Thyroid gland (tissue), 4 donors: ENCODE data around the gene NT5C1A. TPM values are rescaled to one million over a fixed set of nuclear protein-coding genes. Genes with fewer than 3 reads are reported as not detected.

Source experiments
- DNase-seq, 2 donors: peaks; one replicate each; pipeline ENCODE4 v3.0.0-alpha.2; 2019
- H3K27ac ChIP-seq, 3 donors: fragments of 200-600 bp; sonication (generic); 1 replicate in 2 of 3; 2 replicates in 1 of 3; pipeline ENCODE4 v1.5.1; 2016 to 2019; ENCODE audit warnings: mild to moderate bottlenecking in 1 of 3, moderate library complexity in 1 of 3
- H3K27me3 ChIP-seq: fragments of 200-600 bp; sonication (generic); one replicate; pipeline ENCODE4 v1.5.1; 2019
- H3K36me3 ChIP-seq, 2 donors: fragments of 200-600 bp; sonication (generic); one replicate each; pipeline ENCODE4 v1.5.1; 2016 to 2019
- H3K4me1 ChIP-seq, 2 donors: fragments of 200-600 bp; sonication (generic); one replicate each; pipeline ENCODE4 v1.5.1; 2017 to 2019
- H3K4me3 ChIP-seq, 3 donors: fragments of 200-600 bp; sonication (generic); replicated peaks in 1 of 3; 1 replicate in 2 of 3; 2 replicates in 1 of 3; pipeline ENCODE4 v1.5.1; 2016; ENCODE audit warnings: mild to moderate bottlenecking in 1 of 3
- H3K9me3 ChIP-seq: fragments of 200-600 bp; sonication (generic); one replicate; pipeline ENCODE4 v1.5.1; 2017
- CTCF ChIP-seq, 6 experiments: fragments of 200-600 bp in 3 of 6; fragments of 450-650 bp in 3 of 6; sonication (generic) in 3 of 6; IDR thresholded peaks; one replicate each; pipeline ENCODE4 v1.5.1; 2016 to 2019; ENCODE audit warnings: antibody characterized with exemption in 6 of 6, mild to moderate bottlenecking in 2 of 6, inconsistent platforms in 1 of 6, moderate library complexity in 1 of 6
- POLR2A ChIP-seq, 2 donors: fragments of 450-650 bp; IDR thresholded peaks; one replicate each; pipeline ENCODE4 v1.6.1; 2017; ENCODE audit warnings: antibody characterized with exemption in 2 of 2, mild to moderate bottlenecking in 2 of 2, moderate library complexity in 1 of 2
- WGBS, 2 donors: methylation state at CpG; one replicate each; pipeline ENCODE4 v1.1.5; 2017; 5-methylcytosine and 5-hydroxymethylcytosine counted together
- intact Hi-C: fragments of 100-400 bp; cut with DNase I; formaldehyde crosslinking; loops from one replicate; pipeline ENCODE4 v1.15.1; 2023
- total RNA-seq, 4 donors: library from RNA; depleted of rRNA; stranded (reverse); fragments of >200 nt; gene quantifications; one replicate each; pipeline ENCODE4 v1.2.3, GENCODE V29; 2016

The NT5C1A gene
- under 1 TPM in 2 of 4 donors, not detected in 2; 0.33 to 0.73 TPM for total RNA-seq

- intact Hi-C loops, result no loop called here
- WGBS, 2 donors, result 1 to 10% methylated on average over 12 to 43 of the region's 55 CpGs
- Histone ChIP-seq H3K27ac (no peak within 1 kb of the TSS), H3K36me3 (no peaks in the 10 kb centered on the region), H3K4me1 (peaks cover 20 to 22% of the 10 kb centered on the region in 2 donors), H3K4me3 (peak within 1 kb of the TSS; percentile 9 to 23 (median 16)), H3K27me3 (no peaks in the 10 kb centered on the region), H3K9me3 (no peaks in the 10 kb centered on the region)
- peak; percentile 22 to 31 for DNase-seq
- TF ChIP-seq POLR2A (IDR thresholded peaks at IDR 0.05) (no peak), CTCF (IDR thresholded peaks at IDR 0.05) (no peak)
These were observed at the start of gene NT5C1A for GRCh38 chr1:39671793-39672550. NT5C1A (minus strand) TSS chr1:39672107; CDS start chr1:39672038, 69 bp downstream.

GRCh38 chr1:39721664-39722063 is 49.8 kb upstream of the NT5C1A start:
- Histone ChIP-seq H3K27ac (no peak overlapping the region), H3K4me3 (no peak overlapping the region), H3K36me3 (no peaks in the 10 kb centered on the region), H3K27me3 (no peaks in the 10 kb centered on the region), H3K4me1 (no peaks in the 10 kb centered on the region), H3K9me3 (no peaks in the 10 kb centered on the region)
- TF ChIP-seq CTCF (IDR thresholded peaks at IDR 0.05), result no peak
- intact Hi-C loops, result no loop called here
- DNase-seq, result no peak

GRCh38 chr1:39720094-39720999 is 48.4 kb upstream of the NT5C1A start:
- intact Hi-C loops, result no loop called here
- 41 to 45% methylated on average over 7 of the region's 7 CpGs for WGBS, 2 donors
- no peak overlapping the region for H3K27ac ChIP-seq
- no peak for DNase-seq
- H3K4me1 ChIP-seq, result no peaks in the 10 kb centered on the region
- H3K9me3 ChIP-seq, result no peaks in the 10 kb centered on the region
- TF ChIP-seq CTCF (IDR thresholded peaks at IDR 0.05) (peak; percentile 51 to 90 (median 68)), POLR2A (IDR thresholded peaks at IDR 0.05) (no peak)
- H3K36me3 ChIP-seq, result no peaks in the 10 kb centered on the region
- no peak overlapping the region for H3K4me3 ChIP-seq
- no peaks in the 10 kb centered on the region for H3K27me3 ChIP-seq

GRCh38 chr1:39717809-39718208 is 45.9 kb upstream of the NT5C1A start:
- no peak overlapping the region for H3K4me3 ChIP-seq
- no peak for TF ChIP-seq CTCF (IDR thresholded peaks at IDR 0.05)
- TF ChIP-seq POLR2A (IDR thresholded peaks at IDR 0.05), result no peak
- 43 to 48% methylated on average over 6 of the region's 6 CpGs for WGBS, 2 donors
- no peaks in the 10 kb centered on the region for H3K4me1 ChIP-seq
- H3K36me3 ChIP-seq, result no peaks in the 10 kb centered on the region
- H3K9me3 ChIP-seq, result no peaks in the 10 kb centered on the region
- H3K27me3 ChIP-seq, result no peaks in the 10 kb centered on the region
- H3K27ac ChIP-seq, result no peak overlapping the region
- DNase-seq, result no peak
- intact Hi-C loops, result loop anchor here (5.0 kb wide), 1 partner anchor 111 kb away; no protein-coding TSS in a partner anchor

GRCh38 chr1:39713557-39713956 is 41.6 kb upstream of the NT5C1A start:
- intact Hi-C loops, result no loop called here
- Histone ChIP-seq H3K4me1 (no peaks in the 10 kb centered on the region), H3K4me3 (no peak overlapping the region), H3K27me3 (no peaks in the 10 kb centered on the region), H3K27ac (no peak overlapping the region), H3K9me3 (no peaks in the 10 kb centered on the region), H3K36me3 (no peaks in the 10 kb centered on the region)
- no peak for DNase-seq
- TF ChIP-seq POLR2A (IDR thresholded peaks at IDR 0.05) (no peak), CTCF (IDR thresholded peaks at IDR 0.05) (no peak)
- 84 to 89% methylated on average over 4 to 5 of the region's 5 CpGs for WGBS, 2 donors
